Spleen (tissue), 11 donors: ENCODE data around the gene PTPRN2. TPM values are rescaled to one million over a fixed set of nuclear protein-coding genes. Genes with fewer than 3 reads are reported as not detected.
A peak's percentile ranks its signal among the peaks of the same experiment; 100 is the strongest.

Experiments
- DNase-seq: peaks from one replicate; pipeline ENCODE4 v3.0.0-alpha.2; 2020
- H3K27ac ChIP-seq, 8 donors: fragments of 200-600 bp; sonication (generic) in 7 of 8; 1 replicate in 4 of 8; 2 replicates in 4 of 8; pipeline versions ENCODE4 v1.5.0 to v1.8.0; 2016 to 2021; ENCODE audit warnings: inconsistent platforms in 4 of 8, mild to moderate bottlenecking in 4 of 8, moderate library complexity in 1 of 8
- H3K27me3 ChIP-seq, 7 donors: fragments of 200-600 bp; sonication (generic) in 6 of 7; replicated peaks in 1 of 7; 1 replicate in 4 of 7; 2 replicates in 3 of 7; pipeline versions ENCODE4 v1.5.0 to v1.8.0; 2016 to 2021; ENCODE audit warnings: inconsistent platforms in 3 of 7, mild to moderate bottlenecking in 1 of 7
- H3K36me3 ChIP-seq, 6 donors: fragments of 200-600 bp; sonication (generic) in 5 of 6; 1 replicate in 4 of 6; 2 replicates in 2 of 6; pipeline versions ENCODE4 v1.5.0 to v1.8.0; 2016 to 2021; ENCODE audit warnings: inconsistent platforms in 2 of 6
- H3K4me1 ChIP-seq, 6 donors: fragments of 200-600 bp; sonication (generic) in 5 of 6; 1 replicate in 3 of 6; 2 replicates in 3 of 6; pipeline versions ENCODE4 v1.5.0 to v1.8.0; 2016 to 2021; ENCODE audit warnings: inconsistent platforms in 3 of 6
- H3K4me3 ChIP-seq, 8 donors: fragments of 200-600 bp; sonication (generic) in 7 of 8; 1 replicate in 4 of 8; 2 replicates in 4 of 8; pipeline versions ENCODE4 v1.5.0 to v1.8.0; 2016 to 2021; ENCODE audit warnings: inconsistent platforms in 4 of 8, mild to moderate bottlenecking in 4 of 8, moderate library complexity in 2 of 8
- H3K9me3 ChIP-seq, 8 donors: fragments of 200-600 bp; sonication (generic) in 7 of 8; 1 replicate in 4 of 8; 2 replicates in 4 of 8; pipeline versions ENCODE4 v1.5.0 to v1.8.0; 2016 to 2021; ENCODE audit warnings: inconsistent platforms in 4 of 8
- CTCF ChIP-seq, 11 experiments: fragments of 200-600 bp in 7 of 11; fragments of 450-650 bp in 4 of 11; sonication (generic) in 4 of 11; IDR thresholded peaks in 8 of 11; conservative IDR thresholded peaks in 3 of 11; 1 replicate in 7 of 11; 2 replicates in 4 of 11; pipeline versions ENCODE4 v1.4.0 to v1.8.0; 2016 to 2021; ENCODE audit warnings: antibody characterized with exemption in 11 of 11, inconsistent platforms in 4 of 11, mild to moderate bottlenecking in 1 of 11
- POLR2A ChIP-seq, 3 donors: fragments of 450-650 bp; IDR thresholded peaks; one replicate each; pipeline ENCODE4 v1.5.1; 2017; ENCODE audit warnings: antibody characterized with exemption in 3 of 3, mild to moderate bottlenecking in 1 of 3
- POLR2AphosphoS5 ChIP-seq, 3 donors: sonication (generic); formaldehyde crosslinking; IDR thresholded peaks; one replicate each; pipeline ENCODE4 v1.5.1; 2017; ENCODE audit warnings: antibody characterized with exemption in 3 of 3
- WGBS, 5 donors: extraction: QIAGEN DNeasy Blood & Tissue Kit in 3 of 5; methylation state at CpG; one replicate each; pipeline versions ENCODE4 v1.1.5 to v1.1.7; 2013 to 2018; 5-methylcytosine and 5-hydroxymethylcytosine counted together
- intact Hi-C: fragments of 100-400 bp; cut with DNase I; formaldehyde crosslinking; loops from one replicate; pipeline ENCODE4 v1.15.0; 2023; ENCODE audit warnings: low total_unique reads
- polyA plus RNA-seq, 3 donors: library from polyadenylated mRNA; stranded (reverse); fragments of 200-250 nt; gene quantifications; one replicate each; pipeline ENCODE4 v1.2.1, GENCODE V29; 2013
- total RNA-seq, 7 donors: library from RNA; depleted of rRNA in 3 of 7; stranded (reverse); fragments of >200 nt in 3 of 7; fragmentation: NEBNext Ultra II Directional in 4 of 7; extraction: Animal tissue kit (Norgen Biotek cat#: 25700) in 4 of 7; gene quantifications; one replicate each; pipeline versions ENCODE4 v1.1.0 to v1.2.1, GENCODE V29; 2016 to 2021
- donor health status: healthy with polysubstance abuse.
- donor health status: DM: no; HTN: no; CAD: no; lungs with moderate emphysema.
- donor health status: DM: no; HTN: no; CAD: no.
- donor health status: Bipolar disorder and iron deficiency.
- donor health status: healthy.
- donor health status: DM: no; HTN: no; CAD: no.
- donor health status: DM: yes; HTN: yes; CAD: no.

PTPRN2 gene
- total and polyA plus RNA-seq, 10 donors = 7.0 to 22.8 (median 16.8) TPM

DNA sequence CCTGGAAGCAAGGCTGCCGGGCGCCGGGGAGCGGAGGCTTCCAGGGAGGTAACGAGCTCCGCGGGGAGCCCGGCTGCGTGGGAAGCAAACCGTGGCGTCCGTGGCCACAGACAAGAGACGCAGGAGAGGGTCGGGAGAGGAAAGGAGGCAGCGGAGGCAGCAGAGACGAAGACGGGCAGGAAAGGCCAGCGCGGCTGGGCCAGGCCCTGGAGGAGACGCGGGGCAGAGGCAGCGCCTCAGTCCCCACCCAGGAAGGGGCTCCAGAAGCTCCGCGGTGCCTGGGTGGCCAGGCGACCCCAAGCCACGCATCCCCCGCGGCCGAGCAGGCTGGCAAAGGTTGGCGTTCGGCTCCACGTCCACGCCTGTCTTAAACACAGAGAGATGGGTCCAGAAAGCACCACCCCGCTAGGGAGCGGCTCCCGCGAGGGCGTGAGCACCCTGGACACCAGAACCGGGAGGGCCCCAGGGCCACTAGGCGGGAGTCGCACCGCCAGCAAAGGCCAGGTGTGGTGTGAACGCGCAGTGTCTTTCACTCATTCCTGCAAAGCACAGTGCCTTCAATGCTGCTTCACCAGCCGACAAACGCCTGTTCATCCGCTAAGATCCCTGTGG lies 97.3 kb downstream of the PTPRN2 start:
- Histone ChIP-seq H3K36me3 (no peaks in the 10 kb centered on the region), H3K4me1 (peaks cover 0 to under 1% (median 0%) of the 10 kb centered on the region in 6 donors), H3K4me3 (no peak overlapping the region), H3K9me3 (peaks cover 0 to 4% (median 0%) of the 10 kb centered on the region in 8 donors), H3K27me3 (peaks cover 0 to 53% (median 0%) of the 10 kb centered on the region in 7 donors), H3K27ac (no peak overlapping the region)
- TF ChIP-seq CTCF (IDR thresholded peaks at IDR 0.05 in 8 of 11, conservative IDR thresholded peaks at IDR 0.05 in 3 of 11) (no peak), POLR2AphosphoS5 (IDR thresholded peaks at IDR 0.05) (no peak), POLR2A (IDR thresholded peaks at IDR 0.05) (no peak)
- intact Hi-C loops = no loop called here
- DNase-seq = peak; percentile 71
- 93 to 95% (median 94%) methylated on average over 40 to 47 of the region's 47 CpGs for WGBS, 5 donors

- TF ChIP-seq POLR2A (IDR thresholded peaks at IDR 0.05) (no peak), POLR2AphosphoS5 (IDR thresholded peaks at IDR 0.05) (no peak), CTCF (IDR thresholded peaks at IDR 0.05 in 8 of 11, conservative IDR thresholded peaks at IDR 0.05 in 3 of 11) (no peak)
- Histone ChIP-seq H3K4me3 (no peak overlapping the region), H3K36me3 (no peaks in the 10 kb centered on the region), H3K27ac (no peak overlapping the region), H3K9me3 (peaks cover 0 to 4% (median 0%) of the 10 kb centered on the region in 8 donors), H3K27me3 (peaks cover 0 to 46% (median 0%) of the 10 kb centered on the region in 7 donors), H3K4me1 (no peaks in the 10 kb centered on the region)
- intact Hi-C loops = no loop called here
- 87 to 95% (median 92%) methylated on average over 32 to 51 of the region's 51 CpGs for WGBS, 5 donors
- DNase-seq = peak; percentile 63
Measured at GRCh38 chr7:158489462-158490155, 98.0 kb downstream of the PTPRN2 start.

DNA sequence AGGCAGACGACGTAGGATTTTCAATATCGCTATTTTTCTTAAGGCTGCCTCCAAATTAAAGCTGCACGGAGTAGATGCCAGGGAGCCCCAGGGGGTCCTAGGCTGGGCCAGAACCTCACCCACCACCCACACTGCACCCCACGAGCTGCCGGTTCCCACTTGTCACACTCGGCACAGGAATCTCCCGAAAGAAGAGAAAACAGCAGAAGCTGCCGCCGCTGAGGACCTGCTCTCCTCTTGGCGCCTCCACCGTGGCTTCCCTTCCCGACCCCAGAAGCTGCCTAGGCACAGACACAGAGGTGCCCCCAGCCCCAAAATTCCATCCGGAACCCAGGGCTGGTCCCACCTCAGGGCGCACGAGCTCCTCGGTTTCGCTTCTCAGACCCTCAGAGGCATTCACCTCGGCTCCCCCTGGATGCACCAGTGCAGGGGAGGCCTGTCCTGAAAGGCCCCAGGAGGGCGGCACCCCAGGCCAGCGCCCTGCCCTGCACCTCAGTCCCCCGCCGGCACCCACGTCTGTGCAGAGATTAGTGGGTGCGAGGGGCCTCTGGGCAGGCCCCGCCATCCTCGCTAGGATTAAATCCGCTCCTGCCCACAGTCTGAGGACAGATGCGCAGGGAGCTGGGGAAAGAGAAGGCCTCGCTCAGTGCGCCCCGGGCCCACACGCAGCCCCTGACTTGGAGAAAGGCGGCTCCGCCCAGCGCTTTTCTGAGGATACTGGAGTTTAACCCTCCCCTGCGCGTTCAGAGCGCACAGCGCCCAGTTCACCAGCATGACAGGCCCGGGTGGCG lies 99.2 kb downstream of the PTPRN2 start:
- H3K27me3 ChIP-seq = peaks cover 0 to 39% (median 0%) of the 10 kb centered on the region in 7 donors
- H3K4me1 ChIP-seq = no peaks in the 10 kb centered on the region
- DNase-seq = peak; percentile 66
- TF ChIP-seq POLR2A (IDR thresholded peaks at IDR 0.05) (no peak), POLR2AphosphoS5 (IDR thresholded peaks at IDR 0.05) (no peak), CTCF (IDR thresholded peaks at IDR 0.05 in 8 of 11, conservative IDR thresholded peaks at IDR 0.05 in 3 of 11) (no peak)
- no peak overlapping the region for H3K27ac ChIP-seq
- WGBS, 5 donors = 89 to 92% (median 91%) methylated on average over 23 to 42 of the region's 42 CpGs
- intact Hi-C loops = no loop called here
- H3K4me3 ChIP-seq = no peak overlapping the region
- no peaks in the 10 kb centered on the region for H3K36me3 ChIP-seq
- peaks cover 0 to 4% (median 0%) of the 10 kb centered on the region in 8 donors for H3K9me3 ChIP-seq
